ENCODE data around the gene UACA.
"Not testable (repeated sequence)": the region's sequence is repeated elsewhere in the genome, so short reads cannot be mapped to it uniquely, and the experiment has no call there.

UACA gene

DNA sequence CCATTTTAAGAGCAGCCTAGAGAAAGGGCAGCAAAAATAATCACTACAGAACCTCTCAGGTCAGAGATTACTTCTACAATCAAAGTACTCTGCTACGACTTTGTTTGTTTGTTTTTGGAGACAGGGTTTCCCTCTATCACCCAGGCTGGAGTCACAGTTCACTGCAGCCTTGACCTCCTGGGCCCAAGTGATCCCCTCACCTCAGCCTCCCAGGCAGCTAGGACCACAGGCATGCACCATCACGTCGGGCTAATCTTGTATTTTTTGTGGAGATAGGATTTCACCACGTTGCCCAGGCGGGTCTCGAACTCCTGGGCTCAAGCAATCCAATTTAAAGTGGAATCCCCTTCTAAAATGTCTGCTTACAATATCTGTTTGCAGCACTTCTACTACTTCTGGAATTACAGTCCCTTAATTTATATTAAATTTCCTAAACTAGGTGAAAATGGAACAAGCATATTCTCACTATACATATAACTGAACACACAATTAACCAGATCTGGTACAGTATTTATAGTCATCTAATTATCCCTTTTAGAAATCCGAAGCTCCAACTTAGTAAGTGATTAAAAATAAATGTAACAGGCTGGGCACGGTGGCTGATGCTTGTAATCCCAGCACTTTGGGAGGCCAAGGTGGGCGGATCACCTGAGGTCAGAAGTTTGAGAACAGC, 4.4 kb downstream of the UACA start:
- DNase-seq (ENCODE audit: extremely low spot score, insufficient read length, low read depth) = no peak
- FAIRE-seq = no peak

DNA sequence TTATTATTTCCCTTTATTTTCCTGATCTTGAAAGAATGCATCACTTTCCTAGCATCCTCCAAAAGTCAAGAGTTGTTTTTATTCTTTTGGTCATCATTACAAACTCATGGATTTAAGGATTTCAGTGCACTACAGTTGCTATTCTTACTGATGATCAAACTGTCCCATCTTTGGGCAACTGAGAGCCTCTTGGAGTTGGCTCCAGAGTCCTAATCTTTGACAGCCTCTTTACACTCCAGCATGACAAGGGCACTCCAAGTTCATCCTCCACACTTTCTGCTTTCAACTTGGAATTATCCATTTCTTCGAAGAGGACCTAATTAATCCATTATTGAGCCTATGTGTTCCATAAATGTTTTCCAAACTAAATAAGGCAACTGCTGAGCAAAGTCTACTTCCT, 5.7 kb downstream of the UACA start:
- DNase-seq (ENCODE audit: extremely low spot score, insufficient read length, low read depth) (no peak), FAIRE-seq (no peak)

DNA sequence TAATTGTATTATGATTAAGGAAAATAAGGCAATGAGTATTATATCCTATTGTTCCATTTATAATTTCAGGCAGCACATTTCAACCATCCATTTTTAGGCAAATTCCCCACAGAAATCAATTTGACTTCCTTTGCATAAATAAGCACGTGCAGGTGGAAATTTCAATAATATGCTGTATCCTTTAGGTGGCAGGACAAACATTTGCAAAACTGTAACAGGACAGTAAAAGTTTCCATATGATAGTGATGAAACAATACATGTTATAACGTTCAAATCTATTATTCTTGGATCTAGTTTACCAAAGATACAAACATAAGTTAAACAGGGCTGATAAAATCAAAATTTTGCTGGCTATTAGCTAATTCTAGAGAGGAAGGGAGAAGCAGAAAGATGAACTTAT, 8.5 kb downstream of the UACA start:
- DNase-seq (ENCODE audit: extremely low spot score, insufficient read length, low read depth) (no peak), FAIRE-seq (no peak)

DNA sequence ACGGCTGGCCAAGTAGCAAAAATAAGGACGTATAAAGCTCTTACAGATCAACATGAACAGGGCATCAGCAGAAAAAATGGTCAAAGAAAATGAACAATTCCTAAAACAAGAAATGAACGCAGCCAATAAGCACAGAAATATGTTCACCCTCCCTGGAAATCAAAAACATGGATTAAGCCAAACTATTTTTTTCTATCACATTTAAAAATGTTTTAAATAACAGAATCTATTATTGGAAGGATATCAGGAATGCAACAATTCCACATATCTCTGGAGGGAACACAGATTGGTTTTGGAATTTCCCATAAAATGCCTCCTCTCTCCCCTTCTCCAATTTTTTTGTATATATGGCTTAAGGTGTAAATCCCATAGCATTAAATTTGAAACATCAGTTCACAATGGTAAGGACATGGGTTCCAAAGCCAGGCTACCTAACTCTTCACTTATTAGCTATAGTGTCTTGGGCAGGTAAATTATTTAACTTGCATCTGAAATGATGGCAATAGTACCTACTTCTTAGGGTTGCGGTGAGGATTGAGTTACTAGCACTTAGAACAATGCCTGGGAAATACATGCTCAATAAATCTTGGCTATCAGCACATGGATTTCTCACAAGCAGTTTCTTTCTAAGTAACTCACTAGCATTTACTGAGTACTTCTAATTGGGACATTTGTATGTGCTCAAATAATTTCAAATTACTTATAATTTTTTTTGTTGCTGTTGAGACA, 10.1 kb downstream of the UACA start:
- FAIRE-seq (no peak), DNase-seq (ENCODE audit: extremely low spot score, insufficient read length, low read depth) (no peak)

DNA sequence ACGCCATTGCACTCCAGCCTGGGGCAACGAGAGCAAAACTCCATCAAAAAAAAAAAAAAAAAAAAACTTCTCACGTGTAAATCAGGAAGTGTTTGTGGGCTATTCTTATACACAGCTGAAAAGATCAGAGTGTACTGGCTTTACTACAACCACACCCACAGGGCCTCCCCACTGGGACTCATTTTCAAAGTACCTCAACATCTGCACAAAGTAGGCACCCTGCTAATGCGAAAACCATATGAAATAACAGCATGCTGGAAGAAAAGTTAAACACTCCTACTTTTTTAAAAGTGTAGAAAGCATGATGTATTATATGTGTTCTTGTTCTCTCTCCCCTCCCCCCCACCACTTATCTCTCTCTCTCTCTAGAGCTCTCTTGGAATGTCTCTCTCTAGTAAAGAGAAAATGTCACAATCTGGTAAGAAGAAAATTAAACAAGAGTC, 11.1 kb downstream of the UACA start:
- FAIRE-seq = no peak
- no peak for DNase-seq (ENCODE audit: extremely low spot score, insufficient read length, low read depth)

DNA sequence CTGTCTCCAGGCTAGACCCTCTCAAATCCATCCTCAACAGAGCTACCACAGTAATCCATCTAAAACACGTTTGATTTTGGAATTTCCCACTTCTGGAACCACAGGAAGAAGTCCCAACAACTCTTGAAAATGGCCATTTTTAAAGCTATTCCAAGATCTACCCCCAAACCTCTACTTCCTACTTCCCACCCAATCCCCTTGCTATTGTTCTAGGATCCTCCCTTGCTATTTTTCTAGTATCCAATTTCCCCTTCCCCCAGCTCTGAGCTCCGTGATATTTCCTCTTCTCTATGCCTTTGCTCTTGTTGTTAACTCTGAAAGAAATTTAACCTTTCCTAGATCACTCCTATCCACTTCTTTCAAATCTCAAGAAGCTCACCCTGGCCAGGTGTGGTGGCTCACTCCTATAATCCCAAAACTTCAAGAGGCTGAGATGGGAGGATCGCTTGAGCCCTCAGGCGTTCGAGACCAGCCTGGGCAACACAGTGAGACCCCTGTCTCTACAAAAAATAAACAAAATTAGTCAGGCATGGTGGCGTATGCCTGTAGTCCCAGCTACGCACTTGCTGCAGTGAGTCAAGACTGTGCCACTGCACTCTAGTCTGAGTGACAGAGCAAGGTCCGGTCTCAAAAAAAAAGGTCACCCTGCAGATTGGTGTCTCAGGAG, 13.0 kb downstream of the UACA start:
- DNase-seq (ENCODE audit: extremely low spot score, insufficient read length, low read depth) = no peak
- no peak for FAIRE-seq

DNA sequence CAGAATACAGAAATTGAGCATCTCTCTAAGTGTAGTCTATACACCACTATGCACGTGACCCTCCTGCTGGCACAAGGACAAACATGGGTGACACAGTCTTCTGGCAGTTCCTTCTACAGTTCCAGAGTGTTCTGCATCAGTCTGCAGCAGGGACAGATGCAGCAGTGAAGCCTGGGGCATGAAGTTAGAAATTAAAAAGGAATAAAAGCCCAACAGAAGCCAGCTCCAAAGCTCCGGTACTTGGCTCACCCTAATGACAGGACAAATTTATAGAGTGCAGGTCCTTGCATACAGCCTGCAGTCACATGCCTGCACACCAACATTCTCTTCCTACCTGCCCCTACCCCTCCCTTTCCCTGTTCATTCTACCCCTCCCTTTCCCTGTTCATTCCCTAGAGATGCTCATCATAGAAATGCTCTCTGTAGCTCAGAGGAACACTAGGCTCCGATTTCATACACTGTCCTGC, 15.0 kb downstream of the UACA start:
- no peak for FAIRE-seq
- no peak for DNase-seq (ENCODE audit: extremely low spot score, insufficient read length, low read depth)

DNA sequence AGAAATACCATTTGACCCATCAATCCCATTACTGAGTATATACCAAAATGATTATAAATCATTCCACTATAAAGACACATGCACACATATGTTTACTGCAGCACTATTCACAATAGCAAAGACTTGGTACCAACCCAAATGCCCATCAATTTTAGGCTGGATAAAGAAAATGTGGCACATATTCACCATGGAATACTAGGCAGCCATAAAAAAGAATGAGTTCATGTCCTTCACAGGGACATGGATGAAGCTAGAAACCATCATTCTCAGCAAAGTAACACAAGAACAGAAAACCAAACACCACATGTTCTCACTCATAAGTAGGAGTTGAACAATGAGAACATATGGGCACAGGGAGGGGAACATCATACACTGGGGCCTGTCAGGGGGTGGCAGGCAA, 16.8 kb downstream of the UACA start:
- DNase-seq (ENCODE audit: extremely low spot score, insufficient read length, low read depth); FAIRE-seq: not testable (repeated sequence)

DNA sequence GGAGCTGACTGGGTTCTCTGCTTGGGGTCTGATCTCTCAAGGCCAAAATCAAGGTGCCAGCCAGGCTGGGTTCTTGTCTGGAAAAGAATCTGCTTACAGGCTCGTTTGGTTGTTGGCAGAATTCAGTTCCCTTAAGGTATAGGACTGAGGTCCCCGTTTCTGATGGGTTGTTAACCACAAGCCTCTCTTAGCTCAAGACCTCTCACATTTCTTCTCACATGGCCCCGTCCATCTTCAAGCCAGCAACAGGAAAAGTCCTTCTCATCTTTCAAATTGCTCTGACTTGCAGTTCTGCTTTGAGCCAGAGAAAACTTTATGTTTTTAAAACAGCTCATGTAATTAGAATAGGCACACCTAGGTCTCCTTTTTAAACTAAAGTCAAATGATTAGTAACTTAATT, 20.4 kb downstream of the UACA start:
- no peak for FAIRE-seq
- no peak for DNase-seq (ENCODE audit: extremely low spot score, insufficient read length, low read depth)

DNA sequence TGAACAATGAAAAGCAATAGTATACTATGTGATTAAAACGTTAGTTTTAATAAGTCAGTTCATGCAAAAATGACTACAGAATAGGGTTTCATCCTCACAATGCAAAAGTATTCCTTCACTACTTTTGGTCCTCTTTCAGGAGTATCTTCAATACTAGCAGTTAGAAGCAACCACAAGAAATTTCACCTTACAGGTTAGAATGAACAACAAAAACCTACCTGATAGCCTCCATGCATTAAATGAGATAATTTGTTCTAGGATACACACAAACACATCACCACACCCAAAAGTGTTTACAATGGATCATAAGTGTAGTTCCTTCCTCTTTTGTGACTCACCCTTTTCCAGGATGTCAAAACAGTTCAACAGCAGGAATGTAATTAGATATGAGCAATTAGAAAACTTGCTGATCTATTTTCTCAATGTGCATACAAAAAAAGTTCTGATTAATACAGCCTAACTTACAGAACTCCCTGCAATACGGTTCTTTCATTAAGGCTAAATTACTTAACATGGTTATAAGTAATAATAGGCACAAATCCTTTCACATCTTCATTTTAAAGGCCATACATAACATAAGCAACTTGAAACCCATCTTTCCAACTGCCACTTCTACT, 21.6 kb downstream of the UACA start:
- no peak for FAIRE-seq

DNA sequence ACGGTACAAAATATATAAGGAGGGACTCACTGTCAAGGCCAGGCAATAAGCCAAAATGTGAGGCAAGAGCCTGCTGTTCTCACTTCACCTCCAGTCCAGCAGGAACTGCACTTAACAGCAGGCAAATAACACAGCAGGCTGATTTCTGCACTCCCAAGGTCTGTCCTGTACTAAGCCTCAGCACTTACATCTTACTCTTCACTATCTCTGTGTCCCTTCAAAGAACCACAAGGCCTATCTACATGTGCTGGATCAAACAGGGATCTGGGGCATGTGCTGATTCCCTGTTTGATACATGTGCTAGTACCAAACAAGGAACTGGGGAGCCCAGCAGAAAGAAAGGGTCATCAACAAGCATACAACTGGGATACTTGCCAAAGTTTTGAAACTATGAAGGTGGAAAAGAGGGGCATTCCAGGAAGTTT, 22.2 kb downstream of the UACA start:
- FAIRE-seq = no peak
- no peak for DNase-seq (ENCODE audit: extremely low spot score, insufficient read length, low read depth)

More for the DNA sequence above, 21.6 kb downstream of the UACA start:
- no peak for DNase-seq (ENCODE audit: extremely low spot score, insufficient read length, low read depth)

DNA sequence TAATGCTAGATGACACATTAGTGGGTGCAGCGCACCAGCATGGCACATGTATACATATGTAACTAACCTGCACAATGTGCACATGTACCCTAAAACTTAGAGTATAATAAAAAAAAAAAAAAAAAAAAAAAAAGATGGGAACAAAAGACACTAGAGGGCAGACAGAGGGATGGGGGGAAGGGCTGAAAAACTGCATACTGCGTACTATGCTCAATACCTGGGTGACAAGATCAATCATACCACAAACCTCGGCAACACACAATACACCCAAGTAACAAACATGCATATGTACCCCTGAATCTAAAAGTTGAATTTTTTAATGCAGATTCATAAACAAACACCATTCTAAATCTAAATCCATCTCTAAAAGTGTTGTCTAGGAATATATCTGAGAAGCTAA, 28.3 kb downstream of the UACA start:
- DNase-seq (ENCODE audit: extremely low spot score, insufficient read length, low read depth); FAIRE-seq: not testable (repeated sequence)

DNA sequence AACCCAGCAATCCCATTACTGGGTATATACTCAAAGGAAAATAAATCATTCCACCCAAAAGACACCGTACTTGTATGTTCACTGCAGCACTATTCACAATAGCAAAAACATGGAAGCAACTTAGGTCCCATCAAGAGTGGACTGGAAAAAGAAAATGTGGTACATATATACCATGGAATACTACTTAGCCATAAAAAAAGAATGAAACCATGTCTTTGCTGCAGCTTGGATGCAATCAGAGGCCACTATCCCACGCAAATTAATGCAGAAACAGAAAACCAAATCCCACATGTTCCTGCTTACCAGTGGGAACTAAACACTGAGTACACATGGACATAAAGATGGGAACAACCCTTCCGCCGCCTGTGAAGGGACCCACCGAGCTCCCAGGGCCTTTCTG, 34.2 kb downstream of the UACA start:
- FAIRE-seq = no peak

DNA sequence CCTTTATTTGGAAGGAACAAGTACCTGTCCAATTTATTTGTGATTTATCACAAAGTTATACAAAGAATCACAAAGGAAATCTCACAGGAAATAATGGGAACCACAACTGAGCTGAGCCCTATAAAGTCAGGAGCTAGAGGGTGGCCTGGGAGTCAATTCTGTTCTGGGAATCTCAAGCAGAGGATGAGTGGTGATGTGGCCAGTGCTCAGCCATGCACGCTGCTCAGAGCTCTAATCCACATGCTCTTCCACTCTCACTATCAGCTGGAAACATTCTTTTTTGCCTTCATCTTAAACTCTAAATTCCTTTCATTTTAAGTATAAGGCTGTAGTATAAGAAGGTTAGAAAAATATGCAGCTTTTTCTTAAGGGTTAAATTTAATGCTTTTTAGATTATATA, 36.6 kb downstream of the UACA start:
- FAIRE-seq (no peak), DNase-seq (ENCODE audit: extremely low spot score, insufficient read length, low read depth) (no peak)

More for the DNA sequence above, 34.2 kb downstream of the UACA start:
- DNase-seq (ENCODE audit: extremely low spot score, insufficient read length, low read depth) = no peak

DNA sequence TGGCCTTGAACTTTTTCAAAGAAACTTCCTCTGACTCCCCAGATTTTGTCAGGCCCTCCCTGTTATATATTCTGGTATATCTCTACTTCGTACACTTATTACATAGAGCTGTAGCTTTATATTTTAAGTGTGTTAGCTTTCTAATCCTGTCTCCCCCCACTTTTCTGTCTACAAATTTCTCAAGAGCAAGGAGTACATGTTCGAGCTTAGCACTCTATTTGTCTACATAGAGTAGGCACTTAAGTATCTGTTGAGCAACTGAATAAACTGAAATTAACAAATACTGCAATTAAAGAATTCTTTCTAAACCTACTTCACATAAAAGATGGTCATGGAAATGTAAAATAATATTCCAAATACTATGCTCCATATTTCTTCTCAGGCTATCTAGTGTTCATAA, 39.4 kb downstream of the UACA start:
- DNase-seq (ENCODE audit: extremely low spot score, insufficient read length, low read depth) (no peak), FAIRE-seq (no peak)

DNA sequence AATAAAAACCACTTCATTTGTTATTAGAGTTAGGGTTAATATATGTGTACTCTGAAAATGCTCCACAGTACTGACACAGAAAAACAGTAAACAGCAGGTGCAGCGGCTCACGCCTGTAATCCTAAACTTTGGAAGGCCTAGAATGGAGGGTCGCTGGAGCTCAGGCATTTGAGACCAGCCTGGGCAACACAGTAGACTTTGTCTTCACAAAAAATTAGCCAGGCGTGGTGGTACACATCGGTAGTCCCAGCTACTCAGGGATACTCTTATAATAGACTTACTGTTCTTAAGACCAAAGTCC, 40.3 kb downstream of the UACA start:
- FAIRE-seq (no peak), DNase-seq (ENCODE audit: extremely low spot score, insufficient read length, low read depth) (no peak)

DNA sequence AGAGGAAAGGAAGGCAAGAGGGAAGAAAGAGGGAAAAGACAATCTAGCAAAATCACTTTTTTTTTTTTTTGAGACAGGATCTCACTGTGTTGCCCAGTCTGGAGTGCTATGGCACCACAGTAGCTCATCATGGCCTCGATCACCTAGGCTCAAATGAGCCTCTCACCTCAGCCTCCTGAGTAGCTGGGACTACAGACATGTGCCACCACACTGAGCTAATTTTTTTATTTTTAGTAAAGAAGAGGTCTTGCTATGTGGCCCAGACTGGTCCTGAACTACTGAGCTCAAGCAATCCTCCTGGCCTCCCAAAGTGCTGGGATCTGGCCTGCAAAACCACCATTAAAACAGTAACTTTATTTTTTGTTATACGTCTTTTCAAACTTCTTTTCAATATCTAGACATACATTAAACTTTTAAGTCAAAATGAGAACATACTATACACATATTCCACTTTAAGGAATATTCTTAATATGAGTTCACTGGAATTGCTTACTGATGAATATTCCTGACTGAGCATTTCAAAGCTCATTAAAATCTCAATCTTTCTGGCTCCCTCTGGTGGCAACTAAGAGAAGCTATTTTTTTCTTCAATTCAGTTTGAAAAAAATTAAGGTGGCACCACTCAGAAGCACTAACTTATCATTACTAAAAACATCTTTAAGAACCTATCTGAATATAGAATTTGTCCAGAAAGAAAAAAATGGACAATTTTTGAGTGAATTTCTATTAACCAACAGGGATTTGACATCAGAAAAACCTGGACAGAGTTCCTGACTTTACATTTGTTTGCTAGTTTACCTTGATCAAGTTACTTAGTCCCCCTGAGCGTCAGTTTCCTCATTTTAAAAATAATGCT, 40.9 kb downstream of the UACA start:
- peak; percentile 83 for FAIRE-seq

DNA sequence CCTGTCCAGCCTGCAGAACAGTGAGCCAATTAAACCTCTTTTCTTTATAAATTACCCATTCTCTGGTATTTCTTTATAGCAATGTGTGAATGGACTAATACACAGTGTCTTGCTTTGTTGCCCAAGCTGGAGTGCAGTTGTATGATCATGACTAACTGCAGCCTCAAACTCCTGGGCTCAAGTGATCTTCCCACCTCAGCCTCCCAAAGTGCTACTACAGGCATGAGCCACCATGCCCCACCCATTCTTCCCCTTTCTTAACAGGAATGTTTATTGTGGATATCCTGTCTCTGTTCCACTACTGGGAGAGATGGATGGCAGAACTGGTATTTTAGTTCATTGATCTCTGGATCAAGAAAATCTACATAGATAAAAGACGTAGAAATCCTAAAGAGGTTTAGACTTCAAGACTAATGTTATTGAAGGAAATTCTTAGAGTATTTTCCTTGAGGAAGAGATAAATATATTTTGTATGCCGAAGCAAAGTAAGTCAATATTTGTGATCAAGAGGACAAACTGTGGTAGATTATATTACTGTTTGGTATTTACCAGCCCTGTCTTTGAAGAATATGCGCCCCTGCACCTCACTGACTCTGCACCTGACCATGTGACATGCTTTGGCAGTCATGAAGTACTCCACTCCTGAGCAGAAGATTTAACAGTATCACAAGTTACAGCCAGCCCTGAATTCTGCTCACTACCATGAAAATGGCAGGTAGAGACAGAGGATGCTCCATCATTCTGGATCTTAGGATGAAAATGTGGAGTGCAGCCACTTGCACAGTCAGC, 42.9 kb downstream of the UACA start:
- FAIRE-seq (no peak), DNase-seq (ENCODE audit: extremely low spot score, insufficient read length, low read depth) (no peak)

More for the DNA sequence above, 40.9 kb downstream of the UACA start:
- DNase-seq (ENCODE audit: extremely low spot score, insufficient read length, low read depth) = peak; percentile 15

DNA sequence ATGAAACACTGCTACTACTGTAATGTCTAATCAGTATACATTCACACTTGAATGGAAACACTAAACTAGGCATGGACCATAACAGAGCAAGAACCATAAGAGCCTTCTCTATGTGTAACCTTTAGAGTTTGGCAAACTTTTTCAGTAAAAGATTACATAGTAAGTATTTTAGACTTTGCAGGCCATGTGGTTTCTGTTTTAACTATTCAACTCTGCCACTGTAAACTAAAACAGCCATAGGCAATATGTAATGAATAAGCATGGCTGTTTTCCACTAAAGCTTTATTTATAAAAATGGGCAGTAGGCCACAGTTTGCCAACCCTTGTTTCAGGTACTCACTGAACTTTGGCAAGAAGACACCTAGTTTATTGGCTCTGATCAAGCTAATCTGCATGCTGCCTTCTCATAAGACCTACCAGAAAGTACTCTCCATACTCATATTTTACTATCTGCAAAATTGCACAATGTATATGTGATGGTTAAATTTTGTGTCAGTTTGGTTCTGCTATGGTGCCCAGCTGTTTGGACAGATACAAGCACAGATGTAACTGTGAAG, 46.0 kb downstream of the UACA start:
- DNase-seq (ENCODE audit: extremely low spot score, insufficient read length, low read depth) = no peak
- FAIRE-seq = no peak
